ENCODE results near the gene TTC16.

The TTC16 gene

GRCh38 chr9:127761491-127761956 is 45.6 kb downstream of the TTC16 start:
- CTCF ChIA-PET = interaction anchor here (0.6 kb wide), 1 partner anchor 27 kb away, joined by 3 read pairs; no protein-coding TSS in a partner anchor
- no peak for TF ChIP-seq CTCF (conservative IDR thresholded peaks at IDR 0.05; ENCODE audit: low read depth)
- H3K27ac ChIP-seq = no peak overlapping the region
- no peak for DNase-seq (ENCODE audit: low spot score)
- POLR2A ChIA-PET (ENCODE audit: low non-redundant PET) = no interaction called here

GRCh38 chr9:127762111-127762676 is 46.3 kb downstream of the TTC16 start:
- TF ChIP-seq CTCF (conservative IDR thresholded peaks at IDR 0.05; ENCODE audit: low read depth) = no peak
- H3K27ac ChIP-seq = no peak overlapping the region
- no peak for DNase-seq (ENCODE audit: low spot score)
- ChIA-PET CTCF (interaction anchor here (0.6 kb wide), 1 partner anchor 27 kb away, joined by 3 read pairs; no protein-coding TSS in a partner anchor), POLR2A (ENCODE audit: low non-redundant PET) (no interaction called here)

GRCh38 chr9:127763918-127764384 is 48.1 kb downstream of the TTC16 start:
- ChIA-PET CTCF (interaction anchor here (0.6 kb wide), 1 partner anchor 33 kb away, joined by 3 read pairs; no protein-coding TSS in a partner anchor), POLR2A (ENCODE audit: low non-redundant PET) (no interaction called here)
- no peak for DNase-seq (ENCODE audit: low spot score)
- H3K27ac ChIP-seq = no peak overlapping the region
- TF ChIP-seq CTCF (conservative IDR thresholded peaks at IDR 0.05; ENCODE audit: low read depth) = no peak; the same call in 1 of the 2 replicates

- POLR2A ChIA-PET (ENCODE audit: low non-redundant PET) = no interaction called here
- CTCF ChIA-PET = interaction anchor here (0.6 to 1.1 kb wide), 2 partner anchors 19 to 707 kb away, joined by 3 to 5 read pairs; no protein-coding TSS in a partner anchor
- no peak overlapping the region for H3K27ac ChIP-seq
- no peak for TF ChIP-seq CTCF (conservative IDR thresholded peaks at IDR 0.05; ENCODE audit: low read depth)
- no peak for DNase-seq (ENCODE audit: low spot score)
These were observed 49.5 kb downstream of the TTC16 start for GRCh38 chr9:127765418-127765817.

GRCh38 chr9:127767410-127767809 is 51.5 kb downstream of the TTC16 start:
- H3K27ac ChIP-seq = no peak overlapping the region
- CTCF ChIA-PET = interaction anchor here (0.8 to 1.0 kb wide), 3 partner anchors 17 to 84 kb away, joined by 3 to 4 read pairs (median 4); no protein-coding TSS in a partner anchor
- no peak for TF ChIP-seq CTCF (conservative IDR thresholded peaks at IDR 0.05; ENCODE audit: low read depth)
- DNase-seq (ENCODE audit: low spot score) = no peak
- POLR2A ChIA-PET (ENCODE audit: low non-redundant PET) = no interaction called here

DNA sequence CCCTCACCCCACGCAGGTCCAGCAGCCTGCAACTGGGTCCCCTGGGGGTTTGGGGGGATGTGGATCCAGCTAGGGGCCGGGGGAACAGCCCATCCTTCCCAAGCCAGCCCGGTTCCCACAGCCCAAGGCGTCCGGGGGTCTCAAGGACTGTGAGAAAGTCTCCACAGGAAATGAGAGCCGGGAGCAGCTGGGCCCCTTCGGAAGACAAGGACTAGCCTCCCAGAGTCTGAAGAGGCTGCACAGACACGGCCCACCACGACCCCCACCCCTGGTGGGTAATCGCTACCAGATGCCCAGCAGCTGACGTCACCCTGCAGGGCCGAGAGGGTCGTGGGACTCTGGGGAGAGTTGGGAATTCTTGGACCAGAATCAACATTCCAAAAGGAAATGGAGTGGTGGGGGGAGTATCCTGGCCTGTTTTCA is 52.0 kb downstream of the TTC16 start:
- no peak for TF ChIP-seq CTCF (conservative IDR thresholded peaks at IDR 0.05; ENCODE audit: low read depth)
- POLR2A ChIA-PET (ENCODE audit: low non-redundant PET) = no interaction called here
- CTCF ChIA-PET = no interaction called here
- no peak overlapping the region; the same call in 1 of the 2 replicates for H3K27ac ChIP-seq
- no peak for DNase-seq (ENCODE audit: low spot score)
